Measurements from ENCODE around the gene PLCD3. TPM values are rescaled to one million over a fixed set of nuclear protein-coding genes. Genes with fewer than 3 reads are reported as not detected.
A peak's percentile ranks its signal among the peaks of the same experiment; 100 is the strongest.

Gene PLCD3
- total and polyA plus RNA-seq, 10 donors = 1.5 to 9.9 (median 6.3) TPM

DNA sequence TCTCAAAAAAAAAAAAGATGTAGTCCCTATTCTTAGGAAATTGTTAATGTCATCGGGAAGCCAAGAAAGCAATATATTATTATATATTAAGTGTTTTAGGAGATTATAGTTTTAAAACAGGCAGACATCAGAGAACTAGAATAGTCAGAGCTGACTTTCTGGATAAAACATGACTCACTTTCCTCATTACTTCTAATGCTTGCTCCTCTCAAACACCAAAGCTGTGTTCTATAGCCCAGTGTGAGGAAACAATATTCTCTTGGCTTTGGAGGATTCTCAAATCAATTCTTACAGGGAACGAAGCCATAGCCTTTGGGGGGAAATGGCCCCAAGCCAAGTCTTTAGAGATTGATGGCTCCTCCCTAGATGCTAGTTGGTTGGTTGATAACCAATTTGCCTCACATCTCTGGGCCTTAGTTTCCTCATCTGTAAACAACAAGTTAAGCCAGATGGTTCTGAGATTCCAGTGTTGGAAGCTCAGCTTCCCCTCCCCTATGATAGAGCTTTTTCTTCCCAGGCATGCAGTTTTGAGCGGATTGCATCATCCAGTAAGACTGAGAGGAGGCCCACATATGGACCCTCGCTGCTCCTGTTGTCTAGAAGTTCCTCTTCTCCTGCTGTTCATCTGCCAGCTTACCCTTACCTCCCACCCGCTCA is 58.8 kb downstream of the PLCD3 start:
- Histone ChIP-seq H3K4me3 (no peak overlapping the region), H3K27me3 (replicated peaks in 1 of 7) (no peaks in the 10 kb centered on the region), H3K9me3 (no peaks in the 10 kb centered on the region), H3K4me1 (peaks cover 0 to 76% (median 33%) of the 10 kb centered on the region in 6 donors), H3K27ac (peak overlapping the region in 2 of 8 donors; percentile 12 to 27), H3K36me3 (peaks cover 0 to 79% (median 29%) of the 10 kb centered on the region in 6 donors)
- DNase-seq = no peak
- TF ChIP-seq, protein P1, sequence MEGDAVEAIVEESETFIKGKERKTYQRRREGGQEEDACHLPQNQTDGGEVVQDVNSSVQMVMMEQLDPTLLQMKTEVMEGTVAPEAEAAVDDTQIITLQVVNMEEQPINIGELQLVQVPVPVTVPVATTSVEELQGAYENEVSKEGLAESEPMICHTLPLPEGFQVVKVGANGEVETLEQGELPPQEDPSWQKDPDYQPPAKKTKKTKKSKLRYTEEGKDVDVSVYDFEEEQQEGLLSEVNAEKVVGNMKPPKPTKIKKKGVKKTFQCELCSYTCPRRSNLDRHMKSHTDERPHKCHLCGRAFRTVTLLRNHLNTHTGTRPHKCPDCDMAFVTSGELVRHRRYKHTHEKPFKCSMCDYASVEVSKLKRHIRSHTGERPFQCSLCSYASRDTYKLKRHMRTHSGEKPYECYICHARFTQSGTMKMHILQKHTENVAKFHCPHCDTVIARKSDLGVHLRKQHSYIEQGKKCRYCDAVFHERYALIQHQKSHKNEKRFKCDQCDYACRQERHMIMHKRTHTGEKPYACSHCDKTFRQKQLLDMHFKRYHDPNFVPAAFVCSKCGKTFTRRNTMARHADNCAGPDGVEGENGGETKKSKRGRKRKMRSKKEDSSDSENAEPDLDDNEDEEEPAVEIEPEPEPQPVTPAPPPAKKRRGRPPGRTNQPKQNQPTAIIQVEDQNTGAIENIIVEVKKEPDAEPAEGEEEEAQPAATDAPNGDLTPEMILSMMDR (IDR thresholded peaks at IDR 0.05 in 8 of 11, conservative IDR thresholded peaks at IDR 0.05 in 3 of 11) = no peak
- TF ChIP-seq POLR2AphosphoS5 (IDR thresholded peaks at IDR 0.05) (no peak), POLR2A (IDR thresholded peaks at IDR 0.05) (no peak)
- WGBS, 5 donors = 61 to 87% (median 79%) methylated on average over 5 of the region's 5 CpGs
- intact Hi-C loops (cut with DNase I; ENCODE audit: low total_unique reads) = no loop called here

- peaks cover 6 to 76% (median 25%) of the 10 kb centered on the region in 6 donors for H3K4me1 ChIP-seq
- H3K9me3 ChIP-seq = no peaks in the 10 kb centered on the region
- H3K27me3 ChIP-seq (replicated peaks in 1 of 7) = no peaks in the 10 kb centered on the region
- TF ChIP-seq POLR2AphosphoS5 (IDR thresholded peaks at IDR 0.05) (no peak), POLR2A (IDR thresholded peaks at IDR 0.05) (no peak)
- TF ChIP-seq, protein P1 (IDR thresholded peaks at IDR 0.05 in 8 of 11, conservative IDR thresholded peaks at IDR 0.05 in 3 of 11) = no peak
- no peak for DNase-seq
- H3K36me3 ChIP-seq = peaks cover 0 to 91% (median 29%) of the 10 kb centered on the region in 6 donors
- intact Hi-C loops (cut with DNase I; ENCODE audit: low total_unique reads) = no loop called here
- 56 to 85% (median 62%) methylated on average over 2 of the region's 2 CpGs for WGBS, 5 donors
- H3K4me3 ChIP-seq = no peak overlapping the region
- peak overlapping the region in 4 of 8 donors; percentile 13 to 45 (median 30) for H3K27ac ChIP-seq
Observed at GRCh38 chr17:45070809-45071208, 61.5 kb downstream of the PLCD3 start.

- H3K27me3 ChIP-seq (replicated peaks in 1 of 7) = no peaks in the 10 kb centered on the region
- WGBS, 5 donors = 93 to 97% (median 94%) methylated on average over 8 of the region's 8 CpGs
- TF ChIP-seq POLR2AphosphoS5 (IDR thresholded peaks at IDR 0.05) = no peak
- intact Hi-C loops (cut with DNase I; ENCODE audit: low total_unique reads) = no loop called here
- peaks cover 0 to 83% (median 27%) of the 10 kb centered on the region in 6 donors for H3K36me3 ChIP-seq
- no peak for DNase-seq
- no peaks in the 10 kb centered on the region for H3K9me3 ChIP-seq
- no peak overlapping the region for H3K4me3 ChIP-seq
- H3K27ac ChIP-seq = no peak overlapping the region
- H3K4me1 ChIP-seq = peaks cover 7 to 79% (median 33%) of the 10 kb centered on the region in 6 donors
Observed at GRCh38 chr17:45070001-45070400, 62.3 kb downstream of the PLCD3 start.

DNA sequence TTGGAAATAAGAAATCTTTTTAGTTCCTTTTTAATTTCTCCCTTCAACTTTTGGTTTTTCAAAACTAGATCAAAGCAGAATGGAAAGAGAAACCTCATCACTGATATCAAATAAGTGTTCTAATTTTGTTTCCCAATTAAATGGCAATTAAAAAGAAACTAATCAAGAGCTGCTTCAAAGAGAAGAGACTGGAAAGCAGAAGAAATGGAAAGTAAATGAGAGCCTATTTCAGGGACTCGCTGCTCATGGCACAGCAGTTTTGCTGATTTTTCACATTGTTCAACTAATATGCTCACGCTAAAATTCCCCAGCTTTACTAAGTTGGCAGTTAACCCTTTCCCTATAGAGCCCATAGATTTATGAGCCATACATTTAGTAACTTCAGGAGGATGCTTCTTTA is 64.7 kb downstream of the PLCD3 start:
- intact Hi-C loops (cut with DNase I; ENCODE audit: low total_unique reads) = no loop called here
- Histone ChIP-seq H3K4me3 (no peak overlapping the region), H3K27ac (peak overlapping the region in 1 of 8 donors; percentile 15), H3K4me1 (peaks cover 18 to 89% (median 47%) of the 10 kb centered on the region in 6 donors), H3K9me3 (no peaks in the 10 kb centered on the region), H3K36me3 (peaks cover 0 to 61% (median 15%) of the 10 kb centered on the region in 6 donors), H3K27me3 (replicated peaks in 1 of 7) (no peaks in the 10 kb centered on the region)
- TF ChIP-seq POLR2A (IDR thresholded peaks at IDR 0.05) (no peak), POLR2AphosphoS5 (IDR thresholded peaks at IDR 0.05) (no peak)
- TF ChIP-seq, protein P1 (IDR thresholded peaks at IDR 0.05 in 8 of 11, conservative IDR thresholded peaks at IDR 0.05 in 3 of 11) = no peak
- DNase-seq = no peak
- WGBS, 5 donors = 72 to 93% (median 86%) methylated on average over 2 of the region's 2 CpGs
